Stimulated activated CD4-positive, alpha-beta T cell treated with anti-CD3 and anti-CD28 coated beads, Interleukin-2, amount 100 ng/mL, for 24 hours (primary cell): ENCODE results near the gene TRMO.
A peak's percentile ranks its signal among the peaks of the same experiment; 100 is the strongest.

Source experiments
- DNase-seq, 2 donors: peaks; one replicate each; pipeline ENCODE4 v3.0.0-alpha.2; 2020

The TRMO gene

GRCh38 chr9:97857606-97858392 lies 64.5 kb downstream of the TRMO start:
- DNase-seq: peak in 1 of 2 donors; percentile 27

DNA sequence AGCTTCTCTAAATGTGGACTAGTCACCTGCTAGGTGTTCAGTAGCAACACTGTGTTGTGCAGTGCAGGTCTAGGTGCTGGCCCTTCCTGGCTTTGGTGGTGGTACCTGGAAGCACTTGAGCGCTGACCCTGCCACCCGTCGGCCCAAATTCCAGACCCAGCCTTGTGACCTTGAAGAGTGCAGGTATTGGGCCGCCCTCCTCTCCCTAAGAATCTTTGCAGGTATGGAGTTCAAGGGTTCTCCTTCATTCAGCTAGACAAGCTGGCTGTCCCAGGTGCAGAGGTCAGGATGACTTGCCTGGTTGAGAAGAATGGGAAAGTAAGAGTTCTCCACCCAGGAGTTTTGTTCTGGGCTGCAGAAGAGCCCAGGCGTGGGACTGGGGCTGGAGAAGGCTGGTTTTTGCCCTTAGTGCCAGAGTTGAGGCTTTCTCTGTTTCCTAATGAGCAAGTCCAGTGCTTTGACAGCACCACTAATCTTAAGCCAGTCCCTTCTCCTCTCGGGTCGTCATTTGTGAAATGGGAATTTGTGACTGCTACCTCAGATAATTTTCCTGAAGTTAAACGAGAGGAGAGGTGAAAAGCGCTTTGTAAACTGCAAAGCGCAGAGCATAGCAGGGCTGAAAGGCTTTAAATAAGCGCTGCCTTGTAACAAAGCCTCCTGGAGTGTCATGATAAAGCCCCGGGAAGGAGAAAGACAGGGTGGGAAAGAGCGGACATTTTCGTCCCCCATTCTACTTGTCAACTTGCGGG lies 65.3 kb downstream of the TRMO start:
- DNase-seq: no peak

- no peak for DNase-seq
These were observed 66.4 kb downstream of the TRMO start for GRCh38 chr9:97855899-97856298.

GRCh38 chr9:97855486-97855875 lies 66.8 kb downstream of the TRMO start:
- DNase-seq: no peak

- DNase-seq: no peak
These were observed 67.4 kb downstream of the TRMO start for GRCh38 chr9:97854696-97855485.
